ENCODE results near the gene TUB.

The TUB gene

DNA sequence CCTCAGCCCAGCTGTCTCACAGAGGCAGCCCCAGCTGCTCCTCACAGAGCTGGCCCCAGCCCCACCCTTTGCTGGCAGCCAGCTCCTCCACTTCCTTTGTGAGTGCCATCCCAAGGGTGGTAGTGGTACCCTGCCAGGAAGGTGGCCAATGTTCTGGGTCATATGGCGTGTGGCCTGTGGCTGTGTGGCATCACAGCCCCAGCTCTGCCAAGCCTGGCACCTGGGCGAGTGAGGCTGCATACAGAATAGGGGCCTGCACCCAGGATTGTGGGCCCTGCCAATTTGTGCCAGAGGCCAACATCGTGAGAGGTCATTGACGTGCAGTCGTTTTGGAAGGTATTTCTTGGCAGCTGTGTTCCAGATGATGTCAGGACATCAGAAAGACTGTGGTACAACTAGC is 10.7 kb downstream of the TUB start:
- DNase-seq (ENCODE audit: low spot score), result no peak

DNA sequence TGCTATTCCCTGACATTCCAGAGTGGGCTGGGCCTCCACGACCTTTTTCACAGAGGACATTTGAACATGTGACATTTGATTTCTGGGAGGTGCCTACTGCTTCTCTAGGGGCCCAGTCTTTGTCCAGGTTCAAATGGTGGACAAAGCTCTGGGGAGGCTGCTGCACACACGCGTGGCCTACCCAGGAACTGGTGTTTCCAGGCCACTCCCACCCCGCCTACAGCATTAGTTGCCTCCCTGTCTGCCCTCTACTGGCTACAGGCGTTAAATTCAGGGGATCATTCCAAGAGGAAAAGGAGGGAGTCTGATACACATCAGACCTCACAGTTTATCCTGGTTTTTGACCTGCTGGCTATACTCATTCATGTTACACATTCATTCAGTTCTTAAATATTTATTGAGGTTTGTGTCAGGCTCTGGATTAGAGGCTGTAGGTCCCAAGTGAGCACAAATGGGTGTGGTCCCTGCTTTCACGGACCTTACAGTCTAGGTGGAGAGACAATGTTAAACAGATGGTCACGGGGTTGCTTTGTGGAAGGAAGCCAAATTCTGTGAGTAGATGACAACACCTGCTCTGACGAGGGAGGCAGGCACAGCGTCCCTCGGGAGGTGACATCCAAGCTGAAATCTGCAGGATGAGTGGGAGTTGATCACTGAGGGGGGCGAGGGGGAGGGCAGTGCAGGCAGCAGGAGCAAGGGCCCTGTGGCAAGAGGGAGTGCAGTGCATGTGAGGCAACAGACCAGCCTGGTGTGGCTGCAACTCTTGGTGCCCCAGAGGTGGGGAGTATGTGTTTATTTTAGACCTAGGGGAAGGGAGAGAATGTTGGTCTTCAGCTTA is 11.8 kb downstream of the TUB start:
- DNase-seq (ENCODE audit: low spot score), result peak; percentile 87

DNA sequence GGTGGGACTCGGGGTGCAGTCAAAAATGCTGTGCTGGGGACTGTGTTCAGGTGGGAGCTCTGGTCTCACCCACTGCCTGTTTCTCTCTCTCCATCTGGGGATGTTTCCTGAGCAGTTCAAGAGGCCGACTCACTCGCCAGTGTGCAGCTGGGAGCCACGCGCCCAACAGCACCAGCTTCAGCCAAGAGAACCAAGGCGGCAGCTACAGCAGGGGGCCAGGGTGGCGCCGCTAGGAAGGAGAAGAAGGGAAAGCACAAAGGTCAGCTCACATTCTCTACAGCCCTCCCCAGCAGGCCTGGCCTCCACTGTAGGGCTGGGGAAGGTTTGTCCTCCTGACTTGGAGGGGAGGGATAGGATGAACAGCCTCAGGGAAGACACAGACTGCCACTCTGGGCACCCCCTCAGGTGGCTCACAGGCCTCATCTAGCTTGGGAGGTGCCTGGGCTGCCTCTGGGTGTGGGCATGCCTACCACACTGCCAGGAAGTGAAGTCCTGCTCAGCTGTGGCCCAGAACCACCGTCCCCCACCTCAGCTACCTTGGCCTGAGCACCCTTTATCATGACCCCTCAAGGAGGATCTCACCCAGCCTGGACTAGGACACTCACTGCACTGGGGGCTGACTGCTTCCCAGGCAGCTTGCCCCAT is 13.0 kb downstream of the TUB start:
- no peak for DNase-seq (ENCODE audit: low spot score)

DNA sequence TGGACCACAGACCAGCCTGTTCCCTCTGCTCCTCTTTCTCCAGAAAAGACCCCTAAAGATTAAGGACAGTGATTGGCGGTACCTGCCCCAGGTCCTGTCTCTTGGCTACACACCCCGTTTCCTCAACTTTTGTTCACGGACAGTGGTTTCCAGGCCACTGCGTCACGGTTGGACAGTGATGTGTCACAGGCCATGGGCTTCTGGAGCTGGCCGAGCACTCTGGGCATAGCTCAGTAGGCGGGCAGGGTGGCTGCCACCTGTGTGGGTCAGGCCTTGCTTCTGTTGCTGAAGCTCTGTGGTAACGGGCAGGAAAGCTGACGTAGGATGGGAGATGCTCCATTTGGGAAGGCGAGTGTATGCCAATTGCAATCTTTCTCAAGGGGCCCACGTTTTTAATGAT is 13.6 kb downstream of the TUB start:
- no peak for DNase-seq (ENCODE audit: low spot score)

DNA sequence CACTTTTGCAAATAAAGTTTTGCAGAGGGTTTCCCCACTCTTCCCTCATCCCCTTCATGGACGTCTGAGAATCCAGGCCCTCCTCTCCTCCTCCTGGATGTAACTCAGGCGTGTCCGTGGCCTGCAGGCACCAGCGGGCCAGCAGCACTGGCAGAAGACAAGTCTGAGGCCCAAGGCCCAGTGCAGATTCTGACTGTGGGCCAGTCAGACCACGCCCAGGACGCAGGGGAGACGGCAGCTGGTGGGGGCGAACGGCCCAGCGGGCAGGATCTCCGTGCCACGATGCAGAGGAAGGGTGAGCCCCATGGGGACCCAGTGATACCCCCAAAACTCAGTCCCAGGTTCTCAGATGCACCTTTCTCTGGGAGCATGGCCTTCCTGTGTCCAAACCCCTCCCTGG is 14.4 kb downstream of the TUB start:
- no peak for DNase-seq (ENCODE audit: low spot score)

DNA sequence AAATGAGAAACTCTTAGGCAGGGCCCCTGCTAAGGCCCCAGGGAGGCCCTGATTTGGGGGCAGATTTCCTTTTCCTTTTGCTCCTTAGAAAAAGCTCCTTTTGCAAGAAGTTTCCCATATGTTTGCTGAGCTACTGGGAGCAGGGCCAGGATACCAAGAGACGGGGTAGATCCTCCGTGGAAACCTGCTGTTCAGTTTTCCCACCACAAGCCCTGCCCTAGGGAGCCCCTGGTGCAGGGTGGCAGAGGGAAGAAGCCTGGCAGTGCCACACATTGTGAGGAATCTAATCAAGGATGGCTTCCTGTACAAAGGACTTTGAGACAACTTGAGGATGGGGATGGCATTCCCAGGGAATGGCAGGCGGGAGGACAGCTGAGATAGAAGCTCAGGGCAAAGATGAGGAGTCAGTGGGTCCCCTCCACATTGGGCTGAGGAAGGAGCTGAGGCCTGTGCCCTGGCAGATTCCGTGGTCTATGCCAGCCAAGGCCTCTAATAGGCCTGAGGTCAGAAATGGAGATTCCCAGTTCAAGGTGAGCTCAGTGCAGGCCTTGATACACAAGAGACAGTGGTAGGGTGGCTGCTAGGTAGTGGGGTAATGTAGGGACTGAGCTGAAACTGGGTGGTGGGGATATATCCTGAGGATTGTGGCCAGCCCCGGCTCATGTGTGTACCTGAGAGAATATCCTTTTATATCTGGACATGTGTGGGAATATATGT is 15.0 kb downstream of the TUB start:
- no peak for DNase-seq (ENCODE audit: low spot score)

DNA sequence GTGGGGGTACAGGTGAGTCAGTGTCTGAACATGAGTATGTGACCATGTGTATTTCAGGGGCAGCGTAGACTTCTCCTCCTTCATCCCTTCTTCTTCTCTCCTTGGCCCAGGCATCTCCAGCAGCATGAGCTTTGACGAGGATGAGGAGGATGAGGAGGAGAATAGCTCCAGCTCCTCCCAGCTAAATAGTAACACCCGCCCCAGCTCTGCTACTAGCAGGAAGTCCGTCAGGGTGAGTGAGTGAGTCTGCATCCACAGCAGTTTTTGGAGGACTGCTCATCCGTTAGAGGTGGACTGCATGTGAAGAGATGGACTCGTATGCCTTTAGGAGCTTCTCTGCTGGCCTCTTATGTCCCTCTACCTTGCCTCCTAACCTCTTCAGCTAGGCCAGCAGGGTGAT is 15.6 kb downstream of the TUB start:
- no peak for DNase-seq (ENCODE audit: low spot score)

DNA sequence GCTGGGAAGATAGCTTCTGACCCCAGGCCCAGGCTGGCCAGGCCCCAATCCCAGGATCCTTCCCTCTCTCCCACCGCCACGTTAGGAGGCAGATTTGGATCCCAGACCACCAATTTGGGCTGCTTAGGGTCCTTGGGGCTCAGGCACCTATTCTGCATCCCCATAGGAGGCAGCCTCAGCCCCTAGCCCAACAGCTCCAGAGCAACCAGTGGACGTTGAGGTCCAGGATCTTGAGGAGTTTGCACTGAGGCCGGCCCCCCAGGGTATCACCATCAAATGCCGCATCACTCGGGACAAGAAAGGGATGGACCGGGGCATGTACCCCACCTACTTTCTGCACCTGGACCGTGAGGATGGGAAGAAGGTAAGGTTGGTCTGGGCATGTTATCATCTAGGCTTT is 16.1 kb downstream of the TUB start:
- no peak for DNase-seq (ENCODE audit: low spot score)

DNA sequence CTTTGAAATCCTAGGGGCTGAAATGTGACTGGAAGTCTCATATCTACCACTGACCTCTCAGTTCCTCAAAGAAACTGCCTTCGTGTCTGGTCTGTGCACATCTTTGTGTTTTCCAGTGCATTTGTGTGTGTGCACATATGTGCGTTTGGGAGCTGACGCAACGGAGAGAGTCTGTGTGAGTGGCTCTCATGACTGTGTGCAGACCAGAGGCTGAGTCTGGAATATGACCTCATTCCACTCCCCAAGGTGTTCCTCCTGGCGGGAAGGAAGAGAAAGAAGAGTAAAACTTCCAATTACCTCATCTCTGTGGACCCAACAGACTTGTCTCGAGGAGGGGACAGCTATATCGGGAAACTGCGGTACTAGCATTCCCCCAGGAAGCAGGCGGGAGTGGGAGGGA is 16.5 kb downstream of the TUB start:
- DNase-seq (ENCODE audit: low spot score), result no peak

DNA sequence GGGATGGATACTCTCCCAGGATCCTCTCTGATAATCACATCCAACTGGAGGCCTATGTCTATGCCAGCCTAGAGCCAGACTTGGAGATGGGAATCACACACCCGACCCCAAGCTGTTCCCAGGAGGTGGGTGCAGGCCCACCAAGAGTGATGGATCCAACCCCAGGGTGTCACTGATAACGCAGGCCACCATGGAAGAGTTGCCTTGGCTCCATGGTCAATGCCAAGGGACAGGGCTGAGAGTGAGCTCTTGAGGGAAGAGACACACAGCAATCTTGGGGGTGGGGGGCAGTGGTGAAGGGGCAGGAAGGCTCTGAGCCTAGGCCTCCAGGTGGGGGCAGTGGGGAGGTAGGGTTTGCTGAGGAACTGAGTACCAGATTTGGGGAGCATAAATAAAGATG is 16.9 kb downstream of the TUB start:
- no peak for DNase-seq (ENCODE audit: low spot score)

DNA sequence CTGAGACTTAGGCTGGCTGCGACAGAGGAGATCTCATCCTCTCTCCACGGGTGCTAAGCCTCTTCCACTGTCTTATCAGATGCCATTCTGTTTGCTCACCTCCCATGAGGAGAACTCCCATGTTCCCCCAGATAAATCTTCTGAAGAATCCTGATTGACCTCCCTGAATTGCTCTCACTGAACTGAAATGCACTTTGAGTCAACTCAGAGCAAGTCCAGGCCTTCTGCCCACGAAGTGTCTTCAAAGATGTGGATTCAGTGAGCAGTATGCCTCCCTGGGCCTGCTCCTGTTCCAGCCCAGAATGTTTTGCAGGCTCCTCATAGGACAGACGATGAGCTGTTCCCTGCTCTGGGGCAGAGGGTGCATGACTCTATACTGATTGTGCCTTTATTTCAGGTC is 17.4 kb downstream of the TUB start:
- no peak for DNase-seq (ENCODE audit: low spot score)

DNA sequence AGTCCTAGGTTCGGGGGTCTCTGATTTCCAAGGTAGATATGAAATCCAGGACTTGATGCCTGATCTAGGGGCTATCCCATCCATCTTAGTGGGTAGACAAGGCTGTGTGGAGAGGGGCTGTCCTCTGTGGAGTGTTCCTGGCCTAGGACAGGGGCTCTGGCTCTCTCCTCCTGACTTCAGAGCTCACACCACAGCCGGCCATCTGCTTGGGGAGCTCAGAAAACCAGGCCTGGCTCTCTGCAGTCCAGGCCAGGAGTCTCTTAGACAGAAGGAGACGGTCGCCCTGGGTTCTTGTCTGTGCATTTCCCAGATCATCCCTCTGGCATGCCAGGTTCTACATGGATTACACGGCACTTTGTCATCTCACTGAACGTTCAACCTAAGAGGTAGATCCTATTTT is 17.9 kb downstream of the TUB start:
- no peak for DNase-seq (ENCODE audit: low spot score)

DNA sequence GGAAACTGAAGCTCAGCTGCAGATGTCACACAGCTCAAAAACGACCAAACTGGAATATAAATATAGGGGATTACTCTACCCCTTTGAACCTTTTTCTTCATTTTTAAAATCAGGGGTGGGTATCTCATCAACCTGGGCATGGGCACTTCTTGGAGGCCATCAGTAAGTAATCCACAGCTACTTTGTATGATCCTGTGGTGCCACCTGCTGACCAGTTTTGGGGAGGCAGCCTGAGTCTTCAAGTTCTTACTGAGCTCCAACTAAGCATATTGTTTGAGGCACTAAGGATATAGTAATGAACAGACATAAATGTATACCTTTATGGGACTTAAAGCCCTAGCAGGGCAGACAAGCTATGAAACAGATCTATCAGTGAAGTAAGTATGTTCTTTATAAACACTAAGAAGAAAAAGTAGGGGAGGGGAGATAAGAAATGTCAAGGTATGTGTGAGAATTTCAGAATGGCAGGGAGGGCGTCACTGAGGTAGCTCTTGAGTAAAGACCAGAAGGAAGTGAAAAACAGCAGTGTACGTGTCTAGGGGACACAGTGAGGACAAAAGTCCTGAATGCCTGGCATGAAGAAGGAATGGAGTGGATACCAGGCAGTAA is 18.4 kb downstream of the TUB start:
- DNase-seq (ENCODE audit: low spot score), result peak; percentile 72

DNA sequence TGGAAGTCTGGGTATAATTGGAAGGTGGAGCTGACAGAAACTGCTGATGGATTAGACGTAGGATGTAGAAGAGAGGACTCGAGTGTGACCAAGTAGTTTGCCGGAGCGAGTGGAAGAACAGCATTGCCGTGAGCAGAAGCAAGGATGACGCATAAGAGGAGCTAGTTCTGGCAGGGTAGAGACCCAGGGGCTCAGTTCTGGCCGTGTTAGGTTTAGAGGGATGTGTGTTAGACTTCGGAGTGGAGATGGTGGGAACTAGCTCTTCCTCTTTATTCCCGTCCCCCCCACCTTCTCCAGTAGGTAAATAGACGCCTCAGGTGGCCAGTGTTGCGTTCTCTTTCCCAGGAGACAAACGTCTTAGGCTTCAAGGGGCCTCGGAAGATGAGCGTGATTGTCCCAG is 19.1 kb downstream of the TUB start:
- DNase-seq (ENCODE audit: low spot score), result no peak

DNA sequence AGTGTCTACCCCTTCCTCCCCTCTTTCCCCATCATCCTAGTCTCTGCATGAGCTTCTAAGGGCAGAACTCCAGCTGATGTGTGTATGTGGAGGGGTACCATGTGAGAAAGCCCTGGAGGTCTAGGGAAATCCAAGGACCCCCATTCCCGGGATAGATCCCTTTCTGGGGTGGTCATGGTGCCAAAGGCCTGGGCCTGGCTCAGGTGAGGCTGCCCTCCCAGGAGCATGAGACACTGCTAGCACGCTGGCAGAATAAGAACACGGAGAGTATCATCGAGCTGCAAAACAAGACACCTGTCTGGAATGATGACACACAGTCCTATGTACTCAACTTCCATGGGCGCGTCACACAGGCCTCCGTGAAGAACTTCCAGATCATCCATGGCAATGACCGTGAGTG is 19.6 kb downstream of the TUB start:
- no peak for DNase-seq (ENCODE audit: low spot score)

DNA sequence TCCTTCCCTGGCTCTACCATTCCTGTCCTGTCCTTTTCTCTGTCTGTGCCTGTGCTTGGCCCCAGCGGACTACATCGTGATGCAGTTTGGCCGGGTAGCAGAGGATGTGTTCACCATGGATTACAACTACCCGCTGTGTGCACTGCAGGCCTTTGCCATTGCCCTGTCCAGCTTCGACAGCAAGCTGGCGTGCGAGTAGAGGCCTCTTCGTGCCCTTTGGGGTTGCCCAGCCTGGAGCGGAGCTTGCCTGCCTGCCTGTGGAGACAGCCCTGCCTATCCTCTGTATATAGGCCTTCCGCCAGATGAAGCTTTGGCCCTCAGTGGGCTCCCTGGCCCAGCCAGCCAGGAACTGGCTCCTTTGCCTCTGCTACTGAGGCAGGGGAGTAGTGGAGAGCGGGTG is 20.4 kb downstream of the TUB start:
- no peak for DNase-seq (ENCODE audit: low spot score)

DNA sequence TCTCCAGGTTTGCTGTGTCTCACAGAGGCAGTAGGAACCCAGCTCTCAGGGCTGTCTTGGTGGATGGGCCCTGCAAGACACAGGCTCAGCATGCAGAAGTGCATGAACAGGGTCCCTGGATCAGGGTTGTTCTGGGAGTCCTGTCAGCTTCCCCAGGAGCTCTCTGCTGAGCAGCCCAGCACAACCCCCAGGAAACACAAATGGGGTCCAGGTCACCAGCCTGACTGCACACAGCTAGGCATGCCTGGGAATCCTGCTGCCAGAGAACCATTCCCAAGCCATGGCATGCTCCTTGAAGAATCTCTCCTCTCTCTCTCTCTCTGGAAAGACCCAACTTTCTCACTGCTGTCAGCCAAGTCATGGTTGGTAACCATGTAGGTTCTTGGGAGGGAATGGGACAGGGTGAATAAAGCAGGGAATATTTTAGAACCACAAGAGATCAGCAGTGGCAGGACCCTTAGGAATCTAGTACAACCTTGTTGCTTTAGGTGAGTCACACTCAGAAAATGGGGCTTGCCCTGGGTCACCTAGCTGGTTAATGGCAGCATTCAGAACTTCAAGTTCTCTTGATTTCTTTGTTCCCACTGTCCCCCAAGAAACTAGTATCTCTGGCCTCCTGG is 21.4 kb downstream of the TUB start:
- no peak for DNase-seq (ENCODE audit: low spot score)

DNA sequence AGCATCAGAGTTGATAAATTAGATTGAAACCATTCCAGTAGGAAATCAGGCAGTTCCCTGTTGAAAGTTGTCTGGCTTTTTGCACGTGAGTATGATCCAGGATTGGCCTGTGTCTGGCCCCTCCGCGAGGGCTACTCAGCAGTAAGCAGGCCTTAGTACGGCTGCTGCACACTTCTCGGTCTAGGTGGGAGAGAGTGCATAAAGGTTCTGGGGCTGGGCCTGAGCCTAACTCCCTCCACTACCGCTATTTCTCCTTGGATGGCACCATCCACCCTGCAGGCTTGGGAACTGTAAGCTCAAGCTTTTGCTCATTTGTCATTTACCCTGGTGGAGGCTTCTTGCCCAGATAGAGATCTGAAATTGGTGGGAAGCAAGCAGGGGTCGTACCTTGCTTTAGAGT is 22.0 kb downstream of the TUB start:
- no peak for DNase-seq (ENCODE audit: low spot score)

DNA sequence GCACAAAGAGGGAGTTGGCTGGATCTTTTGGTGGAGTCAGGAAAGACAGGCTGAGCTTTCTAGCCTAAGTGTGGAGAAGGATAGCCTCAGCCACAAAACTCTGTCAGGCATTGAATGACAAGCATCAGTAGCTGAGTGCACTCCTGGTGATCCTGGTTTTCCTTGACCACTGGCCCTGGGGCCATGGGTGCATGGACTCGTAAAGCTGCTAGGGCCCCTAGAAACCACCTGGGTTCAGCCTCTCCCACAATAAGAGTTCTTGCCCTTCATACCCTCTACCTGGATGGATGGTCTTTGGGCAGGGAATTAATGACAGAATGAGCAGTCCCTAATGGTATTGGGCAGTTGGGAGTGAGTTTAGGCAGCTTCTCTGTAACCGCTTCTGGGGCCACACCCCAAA is 22.9 kb downstream of the TUB start:
- DNase-seq (ENCODE audit: low spot score), result no peak

DNA sequence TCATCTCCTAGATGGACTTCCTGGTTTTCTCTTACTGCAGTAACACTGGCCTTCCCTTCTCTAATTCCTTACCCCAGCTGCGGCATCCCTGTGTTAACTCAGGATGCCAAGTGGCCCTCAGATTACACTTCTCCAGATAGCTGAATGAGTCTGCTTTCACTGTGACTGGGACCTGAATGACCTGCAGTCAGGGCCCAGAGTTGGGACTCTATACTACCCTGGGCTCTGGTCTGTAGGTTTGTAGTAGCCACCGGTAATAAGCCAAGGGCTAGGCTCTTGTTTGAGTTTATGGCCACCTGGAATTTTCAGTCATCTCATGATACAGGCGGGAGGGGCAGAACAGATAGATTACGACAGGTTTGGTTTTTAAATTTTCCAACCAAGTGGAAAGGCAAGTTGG is 24.1 kb downstream of the TUB start:
- DNase-seq (ENCODE audit: low spot score), result no peak

DNA sequence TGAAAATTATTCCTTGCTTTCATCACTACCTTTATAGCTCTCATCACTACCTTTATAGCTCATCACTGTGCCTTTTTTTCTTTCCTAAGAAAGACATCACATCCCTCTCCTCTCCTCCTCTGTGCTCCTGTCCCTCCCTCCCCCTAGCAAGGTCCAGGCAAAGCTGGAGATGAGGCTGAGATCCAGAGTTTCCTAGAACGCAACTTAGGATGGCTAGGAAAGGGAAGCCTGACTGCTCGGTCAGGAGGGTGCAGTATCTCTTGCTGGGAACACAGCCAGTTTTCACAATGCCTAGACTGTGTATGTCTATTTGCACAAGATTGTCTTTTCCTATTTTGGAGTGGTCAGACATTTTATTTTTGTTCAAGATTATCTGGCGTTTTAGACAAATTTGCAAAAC is 24.7 kb downstream of the TUB start:
- DNase-seq (ENCODE audit: low spot score), result no peak

DNA sequence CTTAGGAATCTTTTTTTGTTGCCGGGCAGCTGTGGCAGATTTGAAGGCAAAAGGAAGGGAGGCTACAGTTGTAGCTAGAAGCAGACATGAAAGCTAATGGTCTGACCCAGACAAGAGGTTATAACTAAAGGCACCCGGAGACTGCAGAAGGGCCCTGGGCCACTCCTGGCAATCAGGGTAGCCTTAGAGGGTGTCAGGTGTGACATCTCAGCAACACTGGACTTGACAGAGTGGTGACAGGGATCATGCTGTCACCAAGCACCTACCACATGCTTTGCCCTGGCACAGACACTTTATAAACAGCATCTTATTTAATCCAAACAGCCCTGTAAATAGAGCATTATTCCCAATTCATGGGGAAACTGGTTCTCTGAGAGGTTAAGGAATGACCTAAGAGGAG is 25.7 kb downstream of the TUB start:
- DNase-seq (ENCODE audit: low spot score), result no peak
